ENCODE results near the gene MACC1.

GRCh38 chr7:20165146-20165510, 52.1 kb downstream of the MACC1 start:
- no peak for TF ChIP-seq EZH2 (IDR thresholded peaks at IDR 0.05; ENCODE audit: borderline replicate concordance, insufficient read depth, low read depth, low read length, poor library complexity, severe bottlenecking)
- TF ChIP-seq CTCF (IDR thresholded peaks at IDR 0.05) = no peak
